Fibroblast of the conjunctiva (primary cell): ENCODE results near the gene MUC2.
"Not testable (repeated sequence)": the region's sequence is repeated elsewhere in the genome, so short reads cannot be mapped to it uniquely, and the experiment has no call there.

ENCODE experiments used
- DNase-seq: peaks from one replicate; pipeline ENCODE4 v3.0.0-alpha.2; 2010; ENCODE audit warnings: low read depth

The MUC2 gene

GRCh38 chr11:1106387-1106786 is 31.7 kb downstream of the MUC2 start:
- no peak for DNase-seq

GRCh38 chr11:1107316-1108245 is 32.9 kb downstream of the MUC2 start:
- DNase-seq: no peak

GRCh38 chr11:1108246-1108900 is 33.7 kb downstream of the MUC2 start:
- no peak for DNase-seq

GRCh38 chr11:1109101-1109917 is 34.6 kb downstream of the MUC2 start:
- DNase-seq: no peak

- DNase-seq: no peak
These were observed 35.4 kb downstream of the MUC2 start for GRCh38 chr11:1109918-1110705.

- no peak for DNase-seq
These were observed 37.0 kb downstream of the MUC2 start for GRCh38 chr11:1111545-1112212.

GRCh38 chr11:1112351-1113191 is 37.9 kb downstream of the MUC2 start:
- DNase-seq: no peak

- DNase-seq: no peak
These were observed 38.9 kb downstream of the MUC2 start for GRCh38 chr11:1113405-1114201.

GRCh38 chr11:1115292-1115691 is 40.6 kb downstream of the MUC2 start:
- not testable (repeated sequence) for DNase-seq

GRCh38 chr11:1116104-1116503 is 41.4 kb downstream of the MUC2 start:
- no peak for DNase-seq

- no peak for DNase-seq
These were observed 42.2 kb downstream of the MUC2 start for GRCh38 chr11:1116666-1117390.

- DNase-seq: no peak
These were observed 43.3 kb downstream of the MUC2 start for GRCh38 chr11:1117992-1118391.

- no peak for DNase-seq
These were observed 44.3 kb downstream of the MUC2 start for GRCh38 chr11:1118755-1119603.

GRCh38 chr11:1119604-1120146 is 45.0 kb downstream of the MUC2 start:
- no peak for DNase-seq

GRCh38 chr11:1120532-1121330 is 46.1 kb downstream of the MUC2 start:
- DNase-seq: no peak

GRCh38 chr11:1121331-1121812 is 46.7 kb downstream of the MUC2 start:
- no peak for DNase-seq
